Neural cell (in vitro differentiated cells): ENCODE results near the gene SKI.

ENCODE experiments used
- EZH2 ChIP-seq: fragments of 200-600, 300-800 bp; shearing (Covaris generic), sonication (generic); IDR thresholded peaks from 2 replicates; pipeline ENCODE4 v1.6.1; 2014; ENCODE audit warnings: antibody characterized with exemption, low read length, borderline replicate concordance, mild to moderate bottlenecking; ENCODE audit not compliant: insufficient read depth, poor library complexity, severe bottlenecking
- MXI1 ChIP-seq: fragments of 450-650 bp; conservative IDR thresholded peaks from 2 replicates; pipeline ENCODE4 v1.6.1; 2014; ENCODE audit warnings: antibody characterized with exemption, mild to moderate bottlenecking; ENCODE audit not compliant: poor library complexity, severe bottlenecking
- POLR2AphosphoS5 ChIP-seq: IDR thresholded peaks from 2 replicates; pipeline ENCODE4 v1.6.1; 2012
- SMC3 ChIP-seq: fragments of 450-650 bp; conservative IDR thresholded peaks from 2 replicates; pipeline ENCODE4 v1.6.1; 2014; ENCODE audit warnings: antibody characterized with exemption, mild to moderate bottlenecking, moderate library complexity; ENCODE audit not compliant: poor library complexity
- TF ChIP-seq, protein P1 (sequence below): fragments of 450-650 bp; IDR thresholded peaks from 2 replicates; pipeline ENCODE4 v1.5.1; 2014; ENCODE audit warnings: antibody characterized with exemption, mild to moderate bottlenecking, moderate library complexity; ENCODE audit not compliant: poor library complexity, severe bottlenecking

DNA sequence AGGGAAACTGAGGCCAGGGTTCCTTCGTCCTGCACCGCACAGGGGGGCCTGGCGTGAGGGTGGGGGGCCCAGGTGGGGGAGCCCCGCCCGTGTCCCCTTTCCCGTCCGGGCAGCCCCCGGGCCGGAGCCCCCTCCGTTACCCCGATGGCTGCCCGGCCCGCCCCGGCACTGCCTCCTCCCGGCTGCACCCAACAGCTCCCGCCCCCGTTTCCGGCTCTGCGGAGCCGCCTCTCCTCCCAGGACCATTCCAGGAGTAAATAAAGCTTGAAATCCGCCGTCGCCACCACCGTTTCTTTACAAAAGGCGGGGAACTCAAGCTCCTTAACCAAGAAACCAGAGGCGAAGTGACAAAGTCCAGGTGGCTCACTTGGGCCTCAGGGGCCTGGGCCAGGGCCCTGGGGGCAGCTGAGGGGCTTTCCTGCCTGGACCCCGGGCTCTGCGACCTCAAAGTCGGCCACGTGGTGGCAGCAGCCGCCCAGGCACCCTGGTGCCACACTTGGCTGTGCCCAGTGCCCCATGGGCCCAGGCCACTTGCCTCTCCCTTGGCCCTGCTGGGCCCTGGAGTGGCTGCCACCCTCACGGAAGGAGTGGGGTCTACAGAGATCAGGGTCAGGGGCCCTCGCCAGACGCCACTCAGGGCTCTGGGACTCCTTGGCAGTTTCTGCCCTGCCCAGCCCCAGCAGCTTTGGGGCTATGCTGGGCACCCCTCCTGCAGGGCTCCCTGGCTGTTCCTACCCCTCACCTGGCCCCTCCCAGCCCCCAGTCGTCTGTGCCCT, 33.0 kb upstream of the SKI start:
- TF ChIP-seq POLR2AphosphoS5 (no peak), EZH2 (no peak), SMC3 (peak; percentile 94), MXI1 (peak; percentile 38)
- TF ChIP-seq, protein P1, sequence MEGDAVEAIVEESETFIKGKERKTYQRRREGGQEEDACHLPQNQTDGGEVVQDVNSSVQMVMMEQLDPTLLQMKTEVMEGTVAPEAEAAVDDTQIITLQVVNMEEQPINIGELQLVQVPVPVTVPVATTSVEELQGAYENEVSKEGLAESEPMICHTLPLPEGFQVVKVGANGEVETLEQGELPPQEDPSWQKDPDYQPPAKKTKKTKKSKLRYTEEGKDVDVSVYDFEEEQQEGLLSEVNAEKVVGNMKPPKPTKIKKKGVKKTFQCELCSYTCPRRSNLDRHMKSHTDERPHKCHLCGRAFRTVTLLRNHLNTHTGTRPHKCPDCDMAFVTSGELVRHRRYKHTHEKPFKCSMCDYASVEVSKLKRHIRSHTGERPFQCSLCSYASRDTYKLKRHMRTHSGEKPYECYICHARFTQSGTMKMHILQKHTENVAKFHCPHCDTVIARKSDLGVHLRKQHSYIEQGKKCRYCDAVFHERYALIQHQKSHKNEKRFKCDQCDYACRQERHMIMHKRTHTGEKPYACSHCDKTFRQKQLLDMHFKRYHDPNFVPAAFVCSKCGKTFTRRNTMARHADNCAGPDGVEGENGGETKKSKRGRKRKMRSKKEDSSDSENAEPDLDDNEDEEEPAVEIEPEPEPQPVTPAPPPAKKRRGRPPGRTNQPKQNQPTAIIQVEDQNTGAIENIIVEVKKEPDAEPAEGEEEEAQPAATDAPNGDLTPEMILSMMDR: peak; percentile 96
